Measurements from ENCODE around the gene RUVBL2.
"Not testable (repeated sequence)": the region's sequence is repeated elsewhere in the genome, so short reads cannot be mapped to it uniquely, and the experiment has no call there.

The RUVBL2 gene

GRCh38 chr19:49018388-49019241, 24.9 kb downstream of the RUVBL2 start:
- not testable (repeated sequence) for DNase-seq

GRCh38 chr19:49019242-49019932, 25.7 kb downstream of the RUVBL2 start:
- DNase-seq: no peak

GRCh38 chr19:49020342-49020741, 26.7 kb downstream of the RUVBL2 start:
- no peak for DNase-seq

GRCh38 chr19:49020931-49021895, 27.5 kb downstream of the RUVBL2 start:
- DNase-seq: no peak

GRCh38 chr19:49022116-49022515, 28.4 kb downstream of the RUVBL2 start:
- no peak for DNase-seq

- not testable (repeated sequence) for DNase-seq
Observed at GRCh38 chr19:49024233-49024632, 30.5 kb downstream of the RUVBL2 start, which contains the start of gene CGB3. CGB3 (minus strand) TSS chr19:49024333; CDS start chr19:49023971, 362 bp downstream.

GRCh38 chr19:49025088-49025487, 31.4 kb downstream of the RUVBL2 start:
- not testable (repeated sequence) for DNase-seq

GRCh38 chr19:49025599-49025998, 31.9 kb downstream of the RUVBL2 start:
- not testable (repeated sequence) for DNase-seq

- not testable (repeated sequence) for DNase-seq
Observed at GRCh38 chr19:49028686-49029085, 35.0 kb downstream of the RUVBL2 start.

GRCh38 chr19:49029749-49030148, 36.1 kb downstream of the RUVBL2 start:
- DNase-seq: not testable (repeated sequence)

- DNase-seq: not testable (repeated sequence)
Observed at GRCh38 chr19:49030323-49030722, 36.6 kb downstream of the RUVBL2 start.

- not testable (repeated sequence) for DNase-seq
Observed at GRCh38 chr19:49031642-49032301, 38.1 kb downstream of the RUVBL2 start, which contains the start of gene CGB2. CGB2 (plus strand) TSS chr19:49031890; CDS start chr19:49032096, 206 bp downstream.

- not testable (repeated sequence) for DNase-seq
Observed at GRCh38 chr19:49036815-49037214, 43.1 kb downstream of the RUVBL2 start, which contains the start of gene CGB1. CGB1 (minus strand) TSS chr19:49036895; CDS start chr19:49036711, 184 bp downstream.

GRCh38 chr19:49038111-49038510, 44.4 kb downstream of the RUVBL2 start:
- not testable (repeated sequence) for DNase-seq

GRCh38 chr19:49038557-49039276, 45.0 kb downstream of the RUVBL2 start:
- not testable (repeated sequence) for DNase-seq

- not testable (repeated sequence) for DNase-seq
Observed at GRCh38 chr19:49039736-49040135, 46.0 kb downstream of the RUVBL2 start.

GRCh38 chr19:49042177-49042576, 48.5 kb downstream of the RUVBL2 start:
- DNase-seq: no peak

- DNase-seq: not testable (repeated sequence)
Observed at GRCh38 chr19:49042666-49043065, 49.0 kb downstream of the RUVBL2 start.

- not testable (repeated sequence) for DNase-seq
Observed at GRCh38 chr19:49043548-49043947, 49.9 kb downstream of the RUVBL2 start, which contains the start of gene CGB5. CGB5 (plus strand) TSS chr19:49043848; CDS start chr19:49044210, 362 bp downstream.

- DNase-seq: not testable (repeated sequence)
Observed at GRCh38 chr19:49049011-49049410, 55.3 kb downstream of the RUVBL2 start, which contains the start of gene CGB8. CGB8 (minus strand) TSS chr19:49049111; CDS start chr19:49048739, 372 bp downstream.

GRCh38 chr19:49049834-49050233, 56.1 kb downstream of the RUVBL2 start:
- not testable (repeated sequence) for DNase-seq
